Dermis lymphatic vessel endothelial cell (primary cell): ENCODE data around the gene ALX4. TPM values are rescaled to one million over a fixed set of nuclear protein-coding genes. Genes with fewer than 3 reads are reported as not detected.

ENCODE experiments used
- total RNA-seq: library from RNA; depleted of rRNA; stranded (reverse); fragments of >200 nt; gene quantifications from 2 replicates; pipeline ENCODE4 v1.2.1, GENCODE V29; 2014

Gene ALX4
- total RNA-seq: not detected in 2 replicates

DNA sequence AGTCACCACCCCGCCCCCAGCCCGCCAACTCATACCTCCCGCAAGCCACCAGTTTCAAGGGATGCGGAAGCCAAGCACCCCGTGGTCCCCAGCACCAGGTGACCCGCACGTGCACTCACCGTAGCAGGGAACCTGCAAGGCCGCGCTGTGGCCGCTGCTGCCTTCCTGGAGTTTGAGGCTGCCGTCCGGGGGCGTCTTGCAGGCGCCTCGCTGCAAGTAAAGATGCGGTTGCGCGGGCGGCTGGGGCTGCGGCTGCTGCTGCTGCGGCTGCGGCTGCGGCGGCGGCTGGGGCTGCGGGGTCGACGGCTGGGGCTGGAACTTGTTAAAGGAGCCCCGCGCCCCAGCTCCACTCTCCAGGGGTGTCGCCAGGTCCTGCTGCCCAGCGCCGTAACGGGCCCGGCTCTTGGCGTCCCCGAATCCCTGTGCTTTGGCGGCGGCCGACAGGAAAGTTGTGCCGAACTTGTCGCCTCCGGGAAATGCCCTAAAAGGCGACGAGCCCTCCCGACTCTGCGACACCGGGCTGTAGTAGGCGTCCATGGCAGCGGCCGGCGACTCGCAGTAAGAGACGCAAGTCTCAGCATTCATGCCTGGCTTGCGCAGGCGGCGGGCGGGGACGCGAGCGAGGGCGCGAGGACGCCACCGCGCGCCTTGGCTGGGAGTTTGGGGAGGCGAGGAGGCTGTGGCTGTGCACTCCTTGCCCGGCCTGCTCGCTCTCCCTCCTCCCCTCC lies at the start of gene ALX4:
TSS of gene ALX4 (minus strand) at position 662 of the 728 bp plus-strand sequence. CDS start at position 585, 77 bp downstream.

Other genes with a start within 250 kb of the ALX4 start
- gene ACCS, start 243.9 kb downstream of the ALX4 start, total RNA-seq: 7.3 and 15.4 TPM in 2 replicates
- 103 and 111 TPM in 2 replicates for gene EXT2, start 214.5 kb downstream of the ALX4 start, total RNA-seq